HG02938 (cell line): ENCODE results near the gene AGMO.

Experiments used
- ATAC-seq: cut with Tn5 transposase; IDR thresholded peaks from one replicate; pipeline ENCODE4 v1.9.1; 2021; ENCODE audit warnings: mild to moderate bottlenecking, moderate library complexity; ENCODE audit not compliant: unreplicated experiment

The AGMO gene

GRCh38 chr7:15561835-15562234 lies at the start of gene AGMO:
Gene AGMO, minus strand, starts transcription at chr7:15562015.
- ATAC-seq = no peak

DNA sequence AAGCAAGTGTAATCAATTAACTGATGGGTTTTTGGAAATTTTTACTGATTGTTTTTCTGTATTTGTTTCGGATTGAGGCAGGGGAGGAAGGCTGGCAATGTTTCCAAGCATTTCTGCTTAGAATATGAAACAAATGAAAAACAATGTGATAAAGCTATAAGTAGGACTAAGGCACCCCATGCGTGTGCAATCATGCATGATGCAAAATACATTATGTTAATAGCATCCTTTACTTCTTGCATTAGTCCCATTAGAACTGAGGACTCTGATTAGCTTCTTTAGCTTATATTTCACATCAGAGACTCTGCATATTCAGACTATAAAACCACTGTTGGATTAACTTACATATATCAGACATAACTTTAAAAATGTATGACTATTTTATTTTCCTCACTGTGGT lies 48.7 kb upstream of the AGMO start:
- ATAC-seq = no peak

GRCh38 chr7:15609287-15609686 lies 47.5 kb upstream of the AGMO start:
- no peak for ATAC-seq

DNA sequence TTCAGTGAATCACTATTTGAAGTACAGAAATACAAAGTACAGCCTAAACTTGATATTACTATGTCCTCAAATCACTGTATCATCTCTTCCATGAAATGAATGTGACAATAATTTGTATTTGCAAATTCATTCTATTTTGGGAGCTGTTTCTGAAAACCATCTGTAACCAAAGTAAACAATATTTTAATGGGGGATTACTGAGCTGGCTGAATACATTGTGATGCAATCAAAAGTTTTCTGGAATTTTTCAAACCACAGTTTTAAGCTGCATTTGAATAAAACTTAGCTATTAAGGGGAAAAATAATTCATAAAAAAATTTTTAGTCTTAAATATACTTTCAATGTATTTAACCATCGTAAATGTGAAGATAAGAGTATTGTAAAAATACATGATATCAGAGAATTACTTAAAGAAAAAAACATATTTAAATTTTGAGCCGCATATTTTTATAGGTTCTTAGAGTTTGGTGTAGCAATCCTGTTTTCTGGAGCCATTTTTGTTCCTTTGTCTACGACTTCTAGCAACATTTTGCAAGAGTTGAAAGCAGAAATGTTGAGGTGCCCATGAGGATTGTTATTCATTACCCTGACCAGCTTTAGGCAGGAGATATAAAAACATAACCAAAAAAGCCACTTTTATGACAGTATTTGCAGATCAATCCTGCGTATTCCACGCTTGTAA lies 45.9 kb upstream of the AGMO start:
- ATAC-seq = no peak

DNA sequence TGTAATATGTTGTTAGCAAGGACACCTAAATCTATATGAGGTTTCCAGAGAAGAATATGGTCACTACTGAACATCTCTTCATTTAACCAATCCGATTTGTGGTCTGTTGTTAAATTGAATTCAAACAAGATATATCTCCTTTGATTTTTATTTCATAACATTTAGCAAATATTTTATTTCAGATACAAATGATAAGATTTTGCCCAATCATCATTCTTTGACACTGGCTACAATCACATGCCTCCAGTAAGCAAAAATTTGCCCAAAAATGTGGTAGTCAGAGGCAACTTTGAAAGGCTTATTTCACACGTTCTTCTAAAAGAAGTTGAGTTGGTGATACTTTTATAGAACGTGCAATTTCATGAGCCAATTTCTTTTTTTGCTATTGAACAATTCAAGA lies 44.7 kb upstream of the AGMO start:
- no peak for ATAC-seq

DNA sequence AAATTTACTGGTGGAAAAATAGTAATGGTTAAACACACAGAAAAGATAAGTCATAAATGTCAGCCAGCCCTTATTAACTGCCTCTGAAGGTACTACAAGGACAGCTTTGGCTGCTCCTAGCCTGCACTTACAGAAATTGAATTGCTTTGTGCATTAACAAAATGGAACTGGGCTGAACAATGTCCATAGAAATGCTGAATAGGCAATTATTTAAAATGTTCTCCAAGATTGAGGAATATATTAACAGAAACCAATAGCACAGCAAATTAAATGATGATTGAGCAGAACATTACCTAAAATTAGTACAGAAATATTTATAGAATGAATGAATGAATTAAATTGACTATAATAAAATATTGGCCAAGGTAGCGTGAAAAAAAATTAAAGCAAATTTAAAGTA lies 42.4 kb upstream of the AGMO start:
- ATAC-seq = no peak

GRCh38 chr7:15603124-15603523 lies 41.3 kb upstream of the AGMO start:
- no peak for ATAC-seq

DNA sequence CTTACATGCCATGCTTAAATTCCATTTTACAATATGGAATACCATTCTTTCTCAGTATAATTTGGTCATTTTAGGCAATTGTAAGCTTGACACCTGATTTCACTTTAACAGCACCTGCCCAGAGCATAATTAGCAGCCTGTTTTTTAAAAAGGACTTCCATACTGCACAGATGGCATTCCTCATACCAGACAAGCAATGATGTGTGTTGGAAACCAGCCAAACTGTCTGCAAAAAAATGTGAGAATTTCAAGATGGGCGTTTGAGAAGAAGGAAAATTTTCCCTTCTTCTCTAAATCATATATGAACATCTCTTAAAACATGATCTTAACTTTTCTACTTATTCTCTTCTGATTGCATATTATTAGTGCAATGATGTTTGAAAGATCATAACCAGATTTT lies 40.4 kb upstream of the AGMO start:
- ATAC-seq = no peak

DNA sequence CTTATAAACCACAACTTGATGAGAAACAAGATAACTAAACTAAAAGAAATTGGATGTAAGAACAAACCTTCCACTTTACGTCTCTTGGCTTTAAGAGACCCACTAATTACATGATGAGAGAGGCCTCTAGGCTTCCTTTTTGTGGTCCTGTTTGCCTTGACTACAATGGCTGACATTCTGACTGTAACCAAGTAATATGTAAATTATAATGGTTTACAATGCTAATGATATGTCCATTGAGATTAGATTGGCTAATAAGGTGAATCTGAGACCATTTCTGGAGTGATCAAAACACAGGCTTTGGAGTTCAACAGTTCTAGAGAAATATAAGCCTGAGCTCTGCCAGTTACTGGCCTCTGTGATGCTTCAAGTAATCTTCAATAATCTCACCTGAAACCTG lies 39.4 kb upstream of the AGMO start:
- no peak for ATAC-seq

GRCh38 chr7:15600298-15600697 lies 38.5 kb upstream of the AGMO start:
- ATAC-seq = no peak

DNA sequence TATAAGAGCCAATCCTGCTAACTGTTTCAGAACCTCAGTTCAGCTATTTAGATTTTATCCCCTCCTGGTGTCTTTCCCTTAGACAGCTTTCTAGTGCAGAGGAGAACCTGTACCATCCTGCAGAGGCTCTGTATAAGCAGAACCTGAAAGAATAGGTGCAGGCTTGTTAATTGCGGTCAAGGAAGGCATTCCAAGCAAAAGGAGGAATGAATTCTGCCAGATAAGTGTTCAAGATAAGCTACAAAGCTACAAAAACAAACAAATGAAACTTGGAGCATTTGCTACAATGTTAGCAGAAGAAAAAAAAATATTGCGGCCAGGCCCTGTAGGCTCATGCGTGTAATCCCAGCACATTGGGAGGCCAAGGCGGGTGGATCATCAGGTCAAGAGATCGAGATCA lies 32.6 kb upstream of the AGMO start:
- no peak for ATAC-seq

DNA sequence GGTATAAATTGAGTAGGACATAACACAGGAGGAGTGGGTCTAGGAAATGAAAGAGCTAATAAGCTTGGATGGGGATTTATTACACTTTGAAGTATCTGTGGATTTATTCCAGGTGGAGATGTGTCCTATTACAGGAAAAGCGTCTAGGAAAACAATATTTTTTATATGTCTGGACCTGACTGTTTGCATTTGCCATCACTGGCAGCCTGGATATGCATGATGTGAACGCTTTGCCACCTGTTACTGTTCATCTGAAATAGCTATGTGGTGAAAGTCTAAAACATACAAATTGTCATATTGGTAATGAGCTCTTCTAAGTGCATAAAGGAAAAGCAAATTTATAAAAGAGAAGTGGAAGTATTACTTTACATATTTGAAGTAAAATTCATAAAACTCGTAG lies 31.6 kb upstream of the AGMO start:
- no peak for ATAC-seq

- no peak for ATAC-seq
Observed at GRCh38 chr7:15586266-15586665, 24.5 kb upstream of the AGMO start.

DNA sequence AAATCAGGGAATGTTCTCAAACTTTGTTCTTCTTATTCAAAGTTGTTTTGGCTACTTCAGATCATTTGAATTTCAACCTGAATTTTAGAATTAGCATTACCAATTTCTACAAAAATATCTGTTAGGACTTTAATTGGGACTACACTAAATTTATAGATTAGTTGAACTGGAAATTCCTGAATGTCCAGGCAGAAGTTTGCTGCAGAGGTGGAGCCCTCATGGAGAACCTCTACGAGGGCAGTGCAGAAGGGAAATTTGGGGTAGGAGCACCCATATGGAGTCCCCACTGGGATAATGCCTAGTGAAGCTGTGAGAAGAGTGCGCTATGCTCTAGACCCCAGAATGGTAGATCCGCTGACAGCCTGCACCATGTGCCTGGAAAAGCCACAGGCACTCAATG lies 22.8 kb upstream of the AGMO start:
- no peak for ATAC-seq

- no peak for ATAC-seq
Observed at GRCh38 chr7:15582773-15583172, 21.0 kb upstream of the AGMO start.

DNA sequence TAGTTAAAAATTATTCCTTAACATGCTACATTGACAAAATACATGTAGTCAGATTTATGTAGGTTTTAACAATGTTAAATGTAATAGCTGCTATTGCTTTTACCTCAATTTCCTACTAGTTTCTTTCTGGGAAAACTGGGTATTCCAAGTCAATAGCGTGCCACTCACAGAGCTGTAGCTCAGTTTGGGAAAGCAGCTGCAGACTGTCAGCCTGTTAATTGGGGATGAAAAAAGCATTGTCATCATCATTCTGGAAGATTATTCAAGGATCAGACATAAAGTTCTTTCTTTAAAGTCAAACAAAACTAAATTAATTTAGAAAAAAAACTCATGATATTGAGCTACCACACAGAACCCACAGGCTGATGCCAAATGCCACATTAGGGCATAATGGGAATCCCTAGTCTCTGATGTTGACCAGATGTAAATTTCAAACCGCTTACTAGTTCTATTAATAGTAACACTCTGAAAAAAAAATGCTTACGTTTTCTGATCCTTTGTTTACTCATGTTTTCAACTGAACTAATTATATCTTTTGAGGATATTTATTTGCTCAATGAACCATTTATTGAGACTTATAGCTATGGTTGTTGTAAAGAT lies 19.6 kb upstream of the AGMO start:
- ATAC-seq = no peak

DNA sequence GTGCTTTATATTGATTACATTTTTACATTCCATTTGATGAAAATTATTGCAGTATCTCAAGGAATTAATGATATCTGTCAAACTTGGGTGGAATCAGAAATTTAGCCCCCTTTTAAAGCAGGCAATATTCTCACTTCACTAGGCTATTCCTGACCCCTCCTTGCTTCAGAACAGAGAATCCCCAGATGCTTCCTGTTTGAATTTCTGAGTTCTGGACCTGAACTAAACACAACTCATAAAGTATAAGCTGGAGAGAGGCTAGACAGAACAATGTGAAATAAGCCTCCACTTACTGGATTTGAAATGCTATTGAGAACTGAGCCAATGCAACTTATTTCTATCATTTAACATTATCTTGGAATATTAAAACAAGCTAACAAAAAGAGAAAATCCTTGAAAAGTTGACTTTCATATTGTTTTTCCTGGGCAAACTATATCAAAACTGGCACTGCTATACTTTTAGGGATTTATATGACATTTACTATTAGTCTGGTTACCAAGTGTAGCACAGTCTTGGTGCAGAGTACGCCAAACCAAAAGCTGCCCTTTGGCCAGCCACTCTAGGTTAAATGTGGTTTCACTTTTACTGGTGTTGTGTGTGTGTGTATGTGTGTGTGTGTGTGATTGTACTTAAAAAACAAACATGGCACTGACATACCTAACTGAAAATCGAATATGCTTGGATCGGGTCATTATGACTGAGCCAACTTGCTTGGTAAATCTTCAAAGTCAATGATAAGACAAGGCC lies 19.0 kb upstream of the AGMO start:
- ATAC-seq = no peak

- ATAC-seq = no peak
Observed at GRCh38 chr7:15577600-15577999, 15.8 kb upstream of the AGMO start.

- no peak for ATAC-seq
Observed at GRCh38 chr7:15571301-15571878, 9.6 kb upstream of the AGMO start.

DNA sequence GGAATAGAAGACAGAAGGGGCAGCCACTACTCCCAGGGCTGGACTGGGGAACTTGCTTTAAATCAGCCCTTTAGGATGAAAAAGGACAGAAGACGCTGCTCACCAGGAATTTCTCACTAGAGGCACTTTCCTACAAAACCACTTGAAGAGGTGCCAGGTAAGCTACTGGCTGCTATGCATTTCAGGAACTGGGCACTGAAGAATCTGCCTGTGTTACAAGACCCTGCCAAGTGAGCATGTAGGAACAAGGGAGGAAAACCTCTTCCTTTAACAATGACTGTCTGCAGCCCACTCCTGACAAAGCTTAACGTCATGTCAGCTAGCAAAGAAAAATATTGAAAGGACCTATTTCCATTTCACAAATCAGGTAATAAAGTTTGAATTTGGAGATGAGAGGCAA lies 5.8 kb upstream of the AGMO start:
- no peak for ATAC-seq

GRCh38 chr7:15567036-15567435 lies 5.2 kb upstream of the AGMO start:
- no peak for ATAC-seq

DNA sequence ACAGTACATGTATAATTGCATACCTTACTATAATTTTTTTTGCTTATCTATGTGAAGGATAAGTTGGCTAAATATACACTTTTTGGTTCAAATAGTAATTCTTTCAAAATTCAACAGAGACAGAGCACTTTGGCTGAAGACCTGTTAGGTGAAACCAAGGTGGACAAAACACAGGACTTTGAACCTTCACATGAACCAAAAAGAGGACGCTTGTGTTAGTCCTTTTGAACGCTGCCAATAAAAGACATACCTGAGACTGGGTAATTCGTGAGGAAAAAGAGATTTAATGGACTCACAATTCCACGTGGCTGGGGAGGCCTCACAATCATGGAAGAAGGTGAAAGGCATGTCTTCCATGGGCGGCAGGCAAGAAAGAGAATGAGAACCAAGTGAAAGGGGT lies 4.7 kb upstream of the AGMO start:
- ATAC-seq = no peak
